HepG2 (cell line): ENCODE results near the gene ZNF48. TPM values are rescaled to one million over a fixed set of nuclear protein-coding genes. Genes with fewer than 3 reads are reported as not detected.
A peak's percentile ranks its signal among the peaks of the same experiment; 100 is the strongest.

ENCODE experiments used
- ATAC-seq: fragments of 200-7000 bp; cut with Tn5 transposase; 3 replicates; pipeline ENCODE4 v1.9.1; 2020; ENCODE audit warnings: mild to moderate bottlenecking, moderate library complexity
- BruUV-seq: library from RNA; stranded (reverse); fragments of 400-500 nt; replicated peaks from 2 replicates; lab custom pipeline; 2021; lab: Mats Ljungman, UMichigan
- CTCF ChIA-PET: fragments of 300-600 bp; formaldehyde crosslinking; extraction: SDS; loops from one replicate; lab custom pipeline; 2021; ENCODE audit warnings: low total read pairs, inconsistent platforms, low intra/inter-chr PET ratio; lab: Yijun Ruan, JAX
- POLR2A ChIA-PET: fragments of 350-600 bp; sonication (Branson Sonifier 250); formaldehyde crosslinking; loops from one replicate; lab custom pipeline; 2020; ENCODE audit warnings: antibody characterized with exemption, inconsistent platforms; lab: Yijun Ruan, JAX
- DNase-seq: peaks from one replicate; pipeline ENCODE4 v3.0.0-alpha.2; 2015; ENCODE audit warnings: low spot score
- FAIRE-seq: peaks from 3 replicates; lab custom pipeline; 2011; peaks lifted over from hg19 to GRCh38; lab: Jason Lieb, UNC
- H2AFZ ChIP-seq: one replicate; pipeline ENCODE4 v1.6.1; 2011; ENCODE audit warnings: low read length, inconsistent platforms
- H3K27ac ChIP-seq: fragments of 300-600 bp; 3 replicates; pipeline ENCODE4 v1.8.0; 2011; ENCODE audit warnings: mixed run types, mild to moderate bottlenecking, mixed read lengths, low read length, inconsistent platforms; ENCODE audit not compliant: insufficient read depth; ENCODE audit errors: extremely low read length
- H3K27me3 ChIP-seq, 2 experiments: fragments of 200-600 bp in 1 of 2; 2 replicates in 1 of 2; 3 replicates in 1 of 2; pipeline versions ENCODE4 v1.6.0 to v1.8.0; 2011; ENCODE audit warnings: low read length in 2 of 2, mild to moderate bottlenecking in 2 of 2, moderate library complexity in 2 of 2, inconsistent platforms in 1 of 2; ENCODE audit not compliant: insufficient read depth in 2 of 2, control insufficient read depth in 1 of 2
- H3K36me3 ChIP-seq, 2 experiments: fragments of 200-600 bp in 1 of 2; replicated peaks in 1 of 2; 2 replicates in 1 of 2; 3 replicates in 1 of 2; pipeline versions ENCODE4 v1.5.1 to v1.8.0; 2011; ENCODE audit warnings: low read length in 2 of 2, inconsistent platforms in 1 of 2; ENCODE audit not compliant: insufficient read depth in 2 of 2, control insufficient read depth in 1 of 2
- H3K4me1 ChIP-seq: 2 replicates; pipeline ENCODE4 v1.5.1; 2012; ENCODE audit warnings: low read length, inconsistent platforms; ENCODE audit not compliant: insufficient read depth
- H3K4me2 ChIP-seq: 2 replicates; pipeline ENCODE4 v1.6.0; 2011; ENCODE audit warnings: low read depth, low read length, inconsistent platforms
- H3K4me3 ChIP-seq, 3 experiments: fragments of 200-600 bp in 1 of 3; sonication (generic), shearing (Covaris generic) in 1 of 3; replicated peaks in 1 of 3; 2 replicates each; pipeline ENCODE4 v1.5.1; 2011 to 2016; ENCODE audit warnings: low read length in 3 of 3, inconsistent platforms in 2 of 3, low read depth in 2 of 3, mild to moderate bottlenecking in 2 of 3, control low read depth in 1 of 3, mixed read lengths in 1 of 3; ENCODE audit not compliant: insufficient read depth in 1 of 3
- H3K79me2 ChIP-seq: one replicate; pipeline ENCODE4 v1.6.1; 2011; ENCODE audit warnings: low read length, inconsistent platforms; ENCODE audit not compliant: insufficient read depth
- H3K9ac ChIP-seq: 2 replicates; pipeline ENCODE4 v1.6.0; 2011; ENCODE audit warnings: mild to moderate bottlenecking, low read depth, low read length, inconsistent platforms; ENCODE audit not compliant: insufficient read depth
- H3K9me3 ChIP-seq: 2 replicates; pipeline ENCODE4 v1.5.1; 2012; ENCODE audit warnings: mild to moderate bottlenecking, low read length
- H4K20me1 ChIP-seq: 2 replicates; pipeline ENCODE4 v1.6.0; 2011; ENCODE audit warnings: inconsistent platforms, mild to moderate bottlenecking, low read length, moderate library complexity; ENCODE audit not compliant: insufficient read depth
- ELF3 ChIP-seq: IDR thresholded peaks from 2 replicates; pipeline ENCODE4 v1.6.1; 2016; ENCODE audit warnings: missing genetic modification reagents, missing compliant biosample characterization
- KDM5B ChIP-seq: sonication (generic); formaldehyde crosslinking; IDR thresholded peaks from 2 replicates; pipeline ENCODE4 v1.4.0; 2020; ENCODE audit warnings: missing genetic modification reagents, mild to moderate bottlenecking, borderline replicate concordance
- RARG ChIP-seq: sonication (generic); formaldehyde crosslinking; IDR thresholded peaks from 2 replicates; pipeline ENCODE4 v1.4.0; 2020; ENCODE audit warnings: low read depth, mild to moderate bottlenecking, missing genetic modification reagents
- TCF7 ChIP-seq: sonication (generic); IDR thresholded peaks from 2 replicates; pipeline ENCODE4 v1.6.1; 2016; ENCODE audit warnings: antibody characterized with exemption, low read depth
- ZFP41 ChIP-seq: sonication (generic); formaldehyde crosslinking; IDR thresholded peaks from 2 replicates; pipeline ENCODE4 v1.4.0; 2020; ENCODE audit warnings: mild to moderate bottlenecking, missing genetic modification reagents, borderline replicate concordance
- ZSCAN22 ChIP-seq: sonication (generic); formaldehyde crosslinking; IDR thresholded peaks from 2 replicates; pipeline ENCODE4 v1.4.0; 2020; ENCODE audit warnings: mild to moderate bottlenecking, missing genetic modification reagents
- WGBS: methylation state at CpG from one replicate; pipeline ENCODE4 v1.1.6; 2017; ENCODE audit warnings: low lambda C conversion rate; 5-methylcytosine and 5-hydroxymethylcytosine counted together
- in situ Hi-C: cut with HindIII; loops from 2 replicates; pipeline ENCODE4 v1.10.0; 2017; ENCODE audit warnings: low pct_unique_long_range_greater_than_20kb; ENCODE audit not compliant: extremely low pct_ligation_motif_present
- intact Hi-C: fragments of 100-400 bp; cut with micrococcal nuclease; formaldehyde crosslinking; loops from one replicate; pipeline ENCODE4 v1.10.0; 2022; ENCODE audit not compliant: unreplicated experiment
- polyA plus RNA-seq, 8 experiments: library from polyadenylated mRNA; depleted of rRNA in 3 of 8; stranded (reverse) in 7 of 8; unstranded in 1 of 8; fragments of >200 nt; fragmentation: Illumina TruSeq in 4 of 8; extraction: Trizol in 4 of 8; gene quantifications; 2 replicates each; pipeline versions ENCODE4 v1.2.1 to v1.2.3, GENCODE V29; 2011 to 2016; ENCODE audit warnings: low read depth in 4 of 8, missing spikeins in 1 of 8, mixed read lengths in 1 of 8; ENCODE audit not compliant: insufficient read depth in 1 of 8
- total RNA-seq, 5 experiments: library from RNA; depleted of rRNA; stranded (reverse); fragments of >200 nt; fragmentation: Illumina TruSeq; extraction: Trizol; gene quantifications; 2 replicates each; pipeline ENCODE4 v1.2.3, GENCODE V29; 2016; ENCODE audit warnings: low read depth in 1 of 5
- TF ChIP-seq, protein P1 (sequence below): sonication (generic); formaldehyde crosslinking; IDR thresholded peaks from 2 replicates; pipeline ENCODE4 v1.5.1; 2020; ENCODE audit warnings: mild to moderate bottlenecking, missing genetic modification reagents
- TF ChIP-seq, protein P2 (sequence below): sonication (generic); formaldehyde crosslinking; IDR thresholded peaks from 2 replicates; pipeline ENCODE4 v1.5.0; 2020; ENCODE audit warnings: missing genetic modification reagents, mild to moderate bottlenecking, borderline replicate concordance
- TF ChIP-seq, protein P3 (sequence below): sonication (generic); formaldehyde crosslinking; IDR thresholded peaks from 2 replicates; pipeline ENCODE4 v1.4.0; 2020; ENCODE audit warnings: missing genetic modification reagents
- TF ChIP-seq, protein P4 (sequence below): sonication (generic); formaldehyde crosslinking; IDR thresholded peaks from 2 replicates; pipeline ENCODE4 v1.4.0; 2020; ENCODE audit warnings: missing genetic modification reagents, borderline replicate concordance

Gene ZNF48
- total and polyA plus RNA-seq, 2 of the 13 experiments (the other 11 are each of a cell fraction or from before 2014, with no cell fraction given) = 9.9 to 12.3 TPM

DNA sequence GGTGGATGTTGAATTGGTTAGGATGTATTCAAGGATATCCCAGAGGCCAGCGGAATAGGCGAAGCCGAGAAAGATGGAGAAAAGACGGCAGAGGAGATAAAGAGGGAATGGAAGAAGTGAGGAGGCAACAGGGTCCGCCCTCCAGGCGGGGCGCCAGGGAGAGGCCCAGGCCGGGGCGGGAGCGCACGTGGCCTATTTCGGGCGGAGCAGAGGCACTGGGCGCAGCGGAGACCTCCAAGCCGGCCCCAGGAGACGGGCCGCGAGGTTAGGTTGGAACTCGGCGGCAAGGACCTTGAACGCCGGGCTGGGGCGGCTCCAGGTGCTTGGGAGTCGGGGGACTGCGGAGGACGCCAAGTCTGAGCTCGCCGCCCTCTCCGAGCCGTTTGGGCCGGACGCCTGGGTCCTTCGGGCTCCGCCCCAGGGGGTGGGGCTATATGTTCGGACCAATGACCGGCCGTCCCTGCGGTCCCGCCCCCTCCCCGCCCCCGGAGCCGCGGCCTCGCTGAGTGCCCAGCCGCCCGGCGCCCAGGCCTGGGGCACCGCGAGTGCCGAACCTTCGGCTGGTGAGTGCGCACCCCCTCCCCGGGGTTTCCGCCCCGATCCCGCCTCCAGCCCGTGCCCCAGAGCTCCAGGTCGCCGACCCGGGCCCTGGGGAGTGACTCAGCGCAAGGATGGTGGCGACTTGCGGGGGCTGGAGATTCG, 12.0 kb downstream of the ZNF48 start, which contains the start of gene ZNF771 (continued):
- peak; percentile 66; the same call in 1 of the 2 replicates for TF ChIP-seq ELF3 (CRISPR knock-in tag)

DNA sequence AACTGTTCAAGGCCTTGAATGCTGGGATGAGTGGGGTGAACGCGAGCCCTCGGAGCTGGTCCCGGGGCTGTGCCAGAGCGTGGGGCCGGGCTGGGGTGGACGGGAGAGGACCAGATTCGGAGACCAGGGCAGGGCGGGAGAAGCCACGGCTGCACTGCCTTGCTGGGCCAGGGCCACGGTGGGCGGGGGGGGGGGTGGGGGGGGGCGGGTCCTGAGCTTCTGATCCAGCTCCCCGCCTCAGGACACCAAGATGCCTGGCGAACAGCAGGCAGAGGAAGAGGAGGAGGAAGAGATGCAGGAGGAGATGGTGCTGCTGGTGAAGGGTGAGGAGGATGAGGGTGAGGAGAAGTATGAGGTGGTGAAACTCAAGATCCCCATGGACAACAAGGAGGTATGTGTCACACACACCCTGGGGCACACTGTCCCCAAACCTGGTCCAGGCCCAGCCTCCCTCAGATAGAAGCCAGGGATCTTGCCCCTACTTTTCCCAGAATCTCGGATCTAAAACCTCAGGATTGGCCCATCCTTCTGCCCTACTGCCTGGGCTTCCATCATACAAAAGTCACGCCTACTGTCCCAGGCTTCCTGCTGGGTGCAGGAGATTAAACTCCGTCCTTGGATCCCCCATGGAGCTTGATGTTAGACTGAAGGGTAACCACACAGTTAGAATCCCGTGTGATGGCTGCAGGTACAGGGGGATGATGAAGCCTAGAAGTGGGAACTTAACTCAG, 12.7 kb downstream of the ZNF48 start:
- peak overlapping the region; percentile 85 for H3K27ac ChIP-seq
- peak overlapping the region; percentile 87 to 96 (median 91) for H3K4me3 ChIP-seq
- CTCF ChIA-PET = interaction anchor here (0.7 to 2.3 kb wide), 2 partner anchors 12 kb away, joined by 3 to 20 read pairs; partner anchors contain the start of gene ZNF48
- H3K4me1 ChIP-seq = peaks cover 31% of the 10 kb centered on the region
- peak overlapping the region; percentile 88 for H3K9ac ChIP-seq
- 12% methylated on average over 18 of the region's 19 CpGs for WGBS
- H3K4me2 ChIP-seq = peak overlapping the region; percentile 93
- H3K9me3 ChIP-seq = no peaks in the 10 kb centered on the region
- peaks cover 10 to 18% of the 10 kb centered on the region in 2 experiments for H3K36me3 ChIP-seq
- H3K79me2 ChIP-seq = peaks cover 9% of the 10 kb centered on the region
- DNase-seq = no peak
- no peaks in the 10 kb centered on the region for H3K27me3 ChIP-seq
- intact Hi-C loops = loop anchor here (1.0 to 2.0 kb wide), 2 partner anchors 38 to 53 kb away; partner anchors contain the start of genes CD2BP2 and TBC1D10B
- no peak; the same call in 1 of the 3 replicates for ATAC-seq
- POLR2A ChIA-PET = interaction anchor here (0.6 to 4.9 kb wide), 32 partner anchors 8 to 576 kb away, joined by 3 to 70 read pairs (median 5); partner anchors contain the start of genes ALDOA, CD2BP2, DCTPP1 and SEPTIN1
- TSS peak; percentile 73 for BruUV-seq
- H2AFZ ChIP-seq = no peak overlapping the region
- no peak for FAIRE-seq
- no peaks in the 10 kb centered on the region for H4K20me1 ChIP-seq
- in situ Hi-C loops = no loop called here
- TF ChIP-seq RARG (CRISPR knock-in tag) (0 out of 2 replicates have a peak, but pooled peaks have one; percentile 6), TCF7 (no peak), ZFP41 (CRISPR knock-in tag) (peak; percentile 14; the same call in 1 of the 2 replicates), ZSCAN22 (CRISPR knock-in tag) (no peak), KDM5B (CRISPR knock-in tag) (no peak)
- TF ChIP-seq, protein P1, sequence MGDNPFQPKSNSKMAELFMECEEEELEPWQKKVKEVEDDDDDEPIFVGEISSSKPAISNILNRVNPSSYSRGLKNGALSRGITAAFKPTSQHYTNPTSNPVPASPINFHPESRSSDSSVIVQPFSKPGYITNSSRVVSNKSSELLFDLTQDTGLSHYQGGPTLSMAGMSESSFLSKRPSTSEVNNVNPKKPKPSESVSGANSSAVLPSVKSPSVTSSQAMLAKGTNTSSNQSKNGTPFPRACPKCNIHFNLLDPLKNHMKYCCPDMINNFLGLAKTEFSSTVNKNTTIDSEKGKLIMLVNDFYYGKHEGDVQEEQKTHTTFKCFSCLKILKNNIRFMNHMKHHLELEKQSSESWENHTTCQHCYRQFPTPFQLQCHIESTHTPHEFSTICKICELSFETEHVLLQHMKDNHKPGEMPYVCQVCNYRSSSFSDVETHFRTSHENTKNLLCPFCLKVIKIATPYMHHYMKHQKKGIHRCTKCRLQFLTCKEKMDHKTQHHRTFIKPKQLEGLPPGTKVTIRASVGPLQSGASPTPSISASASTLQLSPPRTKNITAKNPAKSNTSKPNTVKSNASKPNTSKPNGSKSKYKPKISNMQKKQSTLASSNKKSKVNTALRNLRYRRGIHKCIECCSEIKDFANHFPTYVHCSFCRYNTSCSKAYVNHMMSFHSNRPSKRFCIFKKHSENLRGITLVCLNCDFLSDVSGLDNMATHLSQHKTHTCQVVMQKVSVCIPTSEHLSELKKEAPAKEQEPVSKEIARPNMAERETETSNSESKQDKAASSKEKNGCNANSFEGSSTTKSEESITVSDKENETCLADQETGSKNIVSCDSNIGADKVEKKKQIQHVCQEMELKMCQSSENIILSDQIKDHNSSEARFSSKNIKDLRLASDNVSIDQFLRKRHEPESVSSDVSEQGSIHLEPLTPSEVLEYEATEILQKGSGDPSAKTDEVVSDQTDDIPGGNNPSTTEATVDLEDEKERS = 0 out of 2 replicates have a peak, but pooled peaks have one; percentile 31
- TF ChIP-seq, protein P2, sequence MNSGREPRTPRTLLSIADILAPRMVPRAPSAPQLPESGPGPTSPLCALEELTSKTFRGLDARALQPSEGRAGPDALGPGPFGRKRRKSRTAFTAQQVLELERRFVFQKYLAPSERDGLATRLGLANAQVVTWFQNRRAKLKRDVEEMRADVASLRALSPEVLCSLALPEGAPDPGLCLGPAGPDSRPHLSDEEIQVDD (CRISPR knock-in tag) = 0 out of 2 replicates have a peak, but pooled peaks have one; percentile 19
- TF ChIP-seq, protein P3, sequence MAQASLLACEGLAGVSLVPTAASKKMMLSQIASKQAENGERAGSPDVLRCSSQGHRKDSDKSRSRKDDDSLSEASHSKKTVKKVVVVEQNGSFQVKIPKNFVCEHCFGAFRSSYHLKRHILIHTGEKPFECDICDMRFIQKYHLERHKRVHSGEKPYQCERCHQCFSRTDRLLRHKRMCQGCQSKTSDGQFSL = peak; percentile 18; the same call in 1 of the 2 replicates
- TF ChIP-seq, protein P4, sequence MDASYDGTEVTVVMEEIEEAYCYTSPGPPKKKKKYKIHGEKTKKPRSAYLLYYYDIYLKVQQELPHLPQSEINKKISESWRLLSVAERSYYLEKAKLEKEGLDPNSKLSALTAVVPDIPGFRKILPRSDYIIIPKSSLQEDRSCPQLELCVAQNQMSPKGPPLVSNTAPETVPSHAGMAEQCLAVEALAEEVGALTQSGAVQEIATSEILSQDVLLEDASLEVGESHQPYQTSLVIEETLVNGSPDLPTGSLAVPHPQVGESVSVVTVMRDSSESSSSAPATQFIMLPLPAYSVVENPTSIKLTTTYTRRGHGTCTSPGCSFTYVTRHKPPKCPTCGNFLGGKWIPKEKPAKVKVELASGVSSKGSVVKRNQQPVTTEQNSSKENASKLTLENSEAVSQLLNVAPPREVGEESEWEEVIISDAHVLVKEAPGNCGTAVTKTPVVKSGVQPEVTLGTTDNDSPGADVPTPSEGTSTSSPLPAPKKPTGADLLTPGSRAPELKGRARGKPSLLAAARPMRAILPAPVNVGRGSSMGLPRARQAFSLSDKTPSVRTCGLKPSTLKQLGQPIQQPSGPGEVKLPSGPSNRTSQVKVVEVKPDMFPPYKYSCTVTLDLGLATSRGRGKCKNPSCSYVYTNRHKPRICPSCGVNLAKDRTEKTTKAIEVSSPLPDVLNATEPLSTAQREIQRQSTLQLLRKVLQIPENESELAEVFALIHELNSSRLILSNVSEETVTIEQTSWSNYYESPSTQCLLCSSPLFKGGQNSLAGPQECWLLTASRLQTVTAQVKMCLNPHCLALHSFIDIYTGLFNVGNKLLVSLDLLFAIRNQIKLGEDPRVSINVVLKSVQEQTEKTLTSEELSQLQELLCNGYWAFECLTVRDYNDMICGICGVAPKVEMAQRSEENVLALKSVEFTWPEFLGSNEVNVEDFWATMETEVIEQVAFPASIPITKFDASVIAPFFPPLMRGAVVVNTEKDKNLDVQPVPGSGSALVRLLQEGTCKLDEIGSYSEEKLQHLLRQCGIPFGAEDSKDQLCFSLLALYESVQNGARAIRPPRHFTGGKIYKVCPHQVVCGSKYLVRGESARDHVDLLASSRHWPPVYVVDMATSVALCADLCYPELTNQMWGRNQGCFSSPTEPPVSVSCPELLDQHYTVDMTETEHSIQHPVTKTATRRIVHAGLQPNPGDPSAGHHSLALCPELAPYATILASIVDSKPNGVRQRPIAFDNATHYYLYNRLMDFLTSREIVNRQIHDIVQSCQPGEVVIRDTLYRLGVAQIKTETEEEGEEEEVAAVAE = no peak
